ENCODE results near the gene RPS4Y1. TPM values are rescaled to one million over a fixed set of nuclear protein-coding genes. Genes with fewer than 3 reads are reported as not detected.

RPS4Y1 gene
- total and polyA plus RNA-seq, 9 donors, result 1.6 TPM; not detected in 8

DNA sequence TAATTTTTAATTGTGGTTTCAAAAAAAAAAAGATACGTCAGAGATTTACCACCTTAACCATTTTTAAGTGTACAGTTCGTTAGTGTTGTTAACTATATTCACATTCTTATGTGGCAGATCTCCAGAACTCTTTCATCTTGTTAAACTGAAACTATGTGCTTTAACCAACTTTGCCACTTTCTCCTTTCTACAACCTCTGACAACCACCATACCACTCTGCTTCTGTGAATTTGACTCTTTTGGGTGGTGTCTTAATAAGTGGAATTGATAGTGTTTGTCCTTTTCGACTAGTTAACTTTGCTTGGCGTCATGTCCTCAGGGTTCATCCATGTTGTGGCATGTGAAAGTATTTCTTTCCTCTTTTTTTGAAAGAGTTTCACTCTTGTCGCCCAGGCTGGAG is 15.7 kb downstream of the RPS4Y1 start:
- Histone ChIP-seq H3K4me3 (no peak overlapping the region), H3K27me3 (no peaks in the 10 kb centered on the region), H3K9me3 (no peaks in the 10 kb centered on the region), H3K36me3 (no peaks in the 10 kb centered on the region), H3K27ac (no peak overlapping the region), H3K4me1 (ENCODE audit: insufficient read depth) (no peaks in the 10 kb centered on the region)
- intact Hi-C loops (cut with DNase I), result no loop called here
- no peak for DNase-seq
- no CpG with 5 or more reads among the region's 5 CpGs for WGBS, 3 donors
- TF ChIP-seq, protein P1, sequence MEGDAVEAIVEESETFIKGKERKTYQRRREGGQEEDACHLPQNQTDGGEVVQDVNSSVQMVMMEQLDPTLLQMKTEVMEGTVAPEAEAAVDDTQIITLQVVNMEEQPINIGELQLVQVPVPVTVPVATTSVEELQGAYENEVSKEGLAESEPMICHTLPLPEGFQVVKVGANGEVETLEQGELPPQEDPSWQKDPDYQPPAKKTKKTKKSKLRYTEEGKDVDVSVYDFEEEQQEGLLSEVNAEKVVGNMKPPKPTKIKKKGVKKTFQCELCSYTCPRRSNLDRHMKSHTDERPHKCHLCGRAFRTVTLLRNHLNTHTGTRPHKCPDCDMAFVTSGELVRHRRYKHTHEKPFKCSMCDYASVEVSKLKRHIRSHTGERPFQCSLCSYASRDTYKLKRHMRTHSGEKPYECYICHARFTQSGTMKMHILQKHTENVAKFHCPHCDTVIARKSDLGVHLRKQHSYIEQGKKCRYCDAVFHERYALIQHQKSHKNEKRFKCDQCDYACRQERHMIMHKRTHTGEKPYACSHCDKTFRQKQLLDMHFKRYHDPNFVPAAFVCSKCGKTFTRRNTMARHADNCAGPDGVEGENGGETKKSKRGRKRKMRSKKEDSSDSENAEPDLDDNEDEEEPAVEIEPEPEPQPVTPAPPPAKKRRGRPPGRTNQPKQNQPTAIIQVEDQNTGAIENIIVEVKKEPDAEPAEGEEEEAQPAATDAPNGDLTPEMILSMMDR (IDR thresholded peaks at IDR 0.05), result no peak
- TF ChIP-seq EP300 (IDR thresholded peaks at IDR 0.05), result no peak
- TF ChIP-seq POLR2A (IDR thresholded peaks at IDR 0.05), result no peak

DNA sequence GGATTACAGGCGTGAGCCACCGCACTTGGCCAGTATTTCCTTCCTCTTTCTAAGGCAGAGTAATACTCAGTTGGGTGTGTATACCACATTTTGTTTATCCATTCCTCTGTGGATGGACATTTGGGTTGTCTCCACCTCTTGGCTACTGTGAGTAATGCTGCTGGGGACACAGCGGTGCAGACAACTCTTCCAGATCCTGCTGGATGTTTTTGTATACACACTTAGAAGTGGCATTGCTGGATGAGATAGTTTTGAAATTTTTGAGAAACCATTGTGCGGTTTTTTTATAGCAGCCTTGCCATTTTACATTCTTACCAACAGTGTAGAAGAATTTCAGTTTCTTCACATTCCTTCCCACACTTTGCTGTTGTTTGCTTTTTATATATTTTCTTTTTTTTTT is 16.3 kb downstream of the RPS4Y1 start:
- no peaks in the 10 kb centered on the region for H3K27me3 ChIP-seq

DNA sequence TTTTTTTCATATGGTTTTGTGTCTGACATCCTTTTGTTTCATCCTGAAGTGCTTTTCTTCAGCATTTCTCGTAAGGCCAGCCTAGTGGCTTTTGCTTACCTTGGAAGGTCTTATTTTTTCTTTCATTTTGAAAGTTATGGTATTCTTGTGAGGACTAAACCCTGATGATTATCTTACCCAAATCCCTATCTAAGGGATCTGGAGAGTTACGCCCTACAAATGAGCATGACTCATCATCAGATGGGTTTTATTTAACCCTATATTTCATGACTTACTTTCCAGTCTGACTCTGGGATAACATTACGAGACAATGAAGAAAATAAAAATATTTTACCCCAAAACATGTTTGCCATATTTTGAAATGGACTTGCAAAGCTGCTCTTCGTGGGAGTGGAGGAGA is 18.4 kb downstream of the RPS4Y1 start:
- WGBS, 3 donors, result no CpG with 5 or more reads among the region's 4 CpGs
- intact Hi-C loops (cut with DNase I), result no loop called here
- H3K4me1 ChIP-seq (ENCODE audit: insufficient read depth), result no peaks in the 10 kb centered on the region
- no peaks in the 10 kb centered on the region for H3K36me3 ChIP-seq
- no peaks in the 10 kb centered on the region for H3K27me3 ChIP-seq
- no peak overlapping the region for H3K4me3 ChIP-seq
- no peaks in the 10 kb centered on the region for H3K9me3 ChIP-seq
- no peak for DNase-seq
- TF ChIP-seq POLR2A (IDR thresholded peaks at IDR 0.05), result no peak
- no peak overlapping the region for H3K27ac ChIP-seq

More for the DNA sequence above, 16.3 kb downstream of the RPS4Y1 start:
- no CpG with 5 or more reads among the region's 4 CpGs for WGBS, 3 donors
- Histone ChIP-seq H3K27ac (no peak overlapping the region), H3K36me3 (no peaks in the 10 kb centered on the region), H3K9me3 (no peaks in the 10 kb centered on the region), H3K4me3 (no peak overlapping the region), H3K4me1 (ENCODE audit: insufficient read depth) (no peaks in the 10 kb centered on the region)
- intact Hi-C loops (cut with DNase I), result no loop called here
- no peak for DNase-seq
- TF ChIP-seq, protein P1 (IDR thresholded peaks at IDR 0.05), result no peak
- TF ChIP-seq EP300 (IDR thresholded peaks at IDR 0.05), result no peak
- no peak for TF ChIP-seq POLR2A (IDR thresholded peaks at IDR 0.05)

DNA sequence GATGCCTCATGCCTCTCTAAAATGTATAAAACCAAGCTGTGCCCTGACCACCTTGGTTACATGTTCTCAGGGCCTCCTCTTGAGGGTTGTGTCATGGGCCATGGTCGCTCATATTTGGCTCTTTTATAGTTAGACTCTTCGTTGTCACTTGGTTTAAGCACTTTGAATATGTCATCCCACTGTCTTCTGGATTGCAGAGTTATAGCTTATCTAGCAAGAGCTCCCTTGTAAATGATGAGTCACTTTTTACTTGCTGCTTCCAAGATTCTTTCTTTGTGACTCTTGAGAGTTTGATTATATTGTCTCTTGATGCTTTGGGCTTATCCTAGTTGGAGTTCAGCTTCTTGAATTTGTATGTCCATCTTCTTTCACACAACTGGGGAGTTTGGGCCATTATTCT is 19.1 kb downstream of the RPS4Y1 start:
- intact Hi-C loops (cut with DNase I), result no loop called here
- H3K4me1 ChIP-seq (ENCODE audit: insufficient read depth), result no peaks in the 10 kb centered on the region
- WGBS, 3 donors, result no CpG with 5 or more reads among the region's 2 CpGs
- no peak for DNase-seq
- H3K27me3 ChIP-seq, result no peaks in the 10 kb centered on the region
- H3K36me3 ChIP-seq, result no peaks in the 10 kb centered on the region
- H3K4me3 ChIP-seq, result no peak overlapping the region
- TF ChIP-seq, protein P1 (IDR thresholded peaks at IDR 0.05), result no peak
- no peak for TF ChIP-seq POLR2A (IDR thresholded peaks at IDR 0.05)
- H3K27ac ChIP-seq, result no peak overlapping the region
- no peaks in the 10 kb centered on the region for H3K9me3 ChIP-seq

DNA sequence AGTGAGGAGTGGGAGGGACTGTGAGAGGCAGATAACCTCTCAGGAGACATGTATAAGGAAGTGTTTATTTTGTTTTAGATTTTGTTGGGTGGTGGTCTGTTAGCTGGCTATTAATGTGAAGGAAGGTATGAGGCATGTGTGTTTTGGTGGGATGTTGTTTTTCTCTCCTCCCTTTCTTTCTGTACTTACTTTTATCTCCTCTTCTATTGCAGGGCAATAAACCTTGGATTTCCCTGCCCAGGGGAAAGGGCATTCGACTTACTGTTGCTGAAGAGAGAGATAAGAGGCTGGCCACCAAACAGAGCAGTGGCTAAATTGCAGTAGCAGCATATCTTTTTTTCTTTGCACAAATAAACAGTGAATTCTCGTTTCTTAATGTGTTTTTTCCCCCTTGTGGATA is 25.2 kb downstream of the RPS4Y1 start:
- Histone ChIP-seq H3K27ac (no peak overlapping the region), H3K4me3 (no peak overlapping the region), H3K4me1 (ENCODE audit: insufficient read depth) (no peaks in the 10 kb centered on the region), H3K36me3 (no peaks in the 10 kb centered on the region), H3K27me3 (no peaks in the 10 kb centered on the region), H3K9me3 (no peaks in the 10 kb centered on the region)
- intact Hi-C loops (cut with DNase I), result no loop called here
- no CpG with 5 or more reads among the region's 2 CpGs for WGBS, 3 donors
- TF ChIP-seq, protein P1 (IDR thresholded peaks at IDR 0.05), result no peak
- TF ChIP-seq EP300 (IDR thresholded peaks at IDR 0.05) (no peak), POLR2A (IDR thresholded peaks at IDR 0.05) (no peak)
- no peak for DNase-seq
